GM08714 (cell line): ENCODE data around the gene PDE9A.

Experiments used
- H3K4me3 ChIP-seq: fragments of 200-500 bp; sonication (Bioruptor generic); 2 replicates; pipeline ENCODE4 v1.5.1; 2014; ENCODE audit warnings: mild to moderate bottlenecking, low read length, inconsistent platforms
- ZNF274 ChIP-seq: IDR thresholded peaks from 2 replicates; pipeline ENCODE4 v1.6.1; 2012; ENCODE audit warnings: mild to moderate bottlenecking, low read depth, low read length

PDE9A gene

DNA sequence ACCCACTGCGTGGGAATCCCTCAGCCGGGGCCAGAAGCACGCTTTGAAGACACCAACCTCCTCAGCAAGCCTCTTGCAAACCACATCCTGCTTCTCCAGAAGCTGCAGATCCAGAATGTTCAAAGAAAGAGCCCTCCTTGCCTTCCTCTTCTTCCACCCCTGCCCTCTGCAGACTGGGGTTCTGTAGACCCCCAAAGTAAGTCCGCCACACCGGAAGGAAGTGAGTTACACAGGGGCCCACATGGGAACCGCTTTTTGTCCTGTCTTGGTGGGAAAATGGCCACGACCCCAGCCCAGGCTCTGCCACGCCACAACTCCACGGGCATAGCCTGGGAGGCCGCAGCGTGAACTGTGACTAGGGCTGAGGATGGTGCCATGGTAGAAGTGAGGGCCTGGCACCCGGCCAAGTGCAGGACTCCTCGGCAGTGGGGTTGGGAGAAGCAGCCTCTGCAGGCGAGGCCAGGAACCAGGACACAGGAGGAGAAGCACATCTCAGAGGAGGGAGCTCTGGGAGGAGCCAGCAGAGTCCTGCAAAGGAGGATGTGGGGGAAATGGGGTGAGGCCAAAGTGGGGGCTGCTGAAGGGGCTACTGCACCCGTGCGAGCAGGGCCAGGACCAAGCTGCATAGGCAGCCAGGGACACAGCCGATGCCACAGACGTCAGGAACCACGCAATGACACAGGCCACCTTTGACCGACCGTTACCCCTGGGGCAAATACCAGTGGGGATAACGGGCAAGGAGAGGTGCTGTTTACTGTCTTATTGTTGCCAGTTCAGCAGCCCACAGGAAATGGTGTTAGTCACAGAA, 30.9 kb downstream of the PDE9A start:
- no peak for TF ChIP-seq ZNF274
- no peak overlapping the region for H3K4me3 ChIP-seq

- TF ChIP-seq ZNF274: no peak
- H3K4me3 ChIP-seq: no peak overlapping the region; the same call in 1 of the 2 replicates
Observed at GRCh38 chr21:42685036-42685435, 31.6 kb downstream of the PDE9A start.

- no peak for TF ChIP-seq ZNF274
- no peak overlapping the region for H3K4me3 ChIP-seq
Observed at GRCh38 chr21:42685954-42686500, 32.6 kb downstream of the PDE9A start.

DNA sequence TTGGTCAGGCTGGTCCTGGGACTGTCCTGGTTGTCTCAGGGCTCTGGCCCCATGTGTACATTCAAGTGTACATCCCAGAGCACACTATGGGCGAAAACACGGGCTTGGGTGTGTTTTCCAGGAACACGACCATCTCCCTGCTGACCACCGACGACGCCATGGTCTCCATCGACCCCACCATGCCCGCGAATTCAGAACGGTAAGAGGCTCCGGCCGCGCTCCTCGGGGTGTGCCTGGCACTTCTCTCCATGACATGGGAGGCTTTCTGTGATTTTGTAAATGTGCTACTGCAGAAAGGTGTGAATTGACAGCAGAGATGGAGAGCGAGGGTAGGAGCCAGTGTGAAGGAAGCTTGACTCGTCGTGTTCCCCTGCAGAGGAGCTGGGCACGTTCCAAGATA, 34.4 kb downstream of the PDE9A start:
- no peak for TF ChIP-seq ZNF274
- no peak overlapping the region for H3K4me3 ChIP-seq

DNA sequence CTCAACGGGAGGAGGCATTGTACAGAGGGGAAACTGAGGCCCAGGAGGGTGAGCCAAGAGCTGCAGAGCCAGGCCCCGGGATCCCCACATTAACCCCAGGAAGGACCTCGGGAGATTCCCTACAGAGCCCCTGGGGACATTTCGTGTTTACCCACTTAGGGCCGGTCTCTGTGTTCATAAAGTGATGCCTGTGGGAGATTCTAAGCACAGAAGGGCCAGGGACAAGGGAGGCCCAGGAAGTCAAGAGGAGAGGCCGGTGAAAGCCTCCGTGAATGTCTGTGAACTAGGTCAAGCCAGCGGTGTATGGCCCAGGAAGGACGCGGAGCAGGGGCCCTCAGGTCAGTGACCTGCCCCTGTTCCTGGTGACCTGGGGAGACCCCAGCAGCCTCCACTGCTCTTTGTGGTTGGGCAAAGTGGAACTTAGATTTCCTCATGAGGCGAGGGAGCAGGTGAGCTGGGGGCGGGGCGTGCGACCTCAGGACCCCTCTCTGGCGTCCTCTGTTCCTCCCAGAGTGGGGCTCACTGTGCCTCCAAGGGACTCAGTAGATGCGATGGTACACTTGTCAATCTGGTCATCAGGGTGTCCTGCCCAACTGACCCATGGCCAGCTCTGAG, 34.9 kb downstream of the PDE9A start:
- no peak overlapping the region for H3K4me3 ChIP-seq
- TF ChIP-seq ZNF274: no peak

- no peak for TF ChIP-seq ZNF274
- H3K4me3 ChIP-seq: no peak overlapping the region
Observed at GRCh38 chr21:42688841-42689371, 35.5 kb downstream of the PDE9A start.

DNA sequence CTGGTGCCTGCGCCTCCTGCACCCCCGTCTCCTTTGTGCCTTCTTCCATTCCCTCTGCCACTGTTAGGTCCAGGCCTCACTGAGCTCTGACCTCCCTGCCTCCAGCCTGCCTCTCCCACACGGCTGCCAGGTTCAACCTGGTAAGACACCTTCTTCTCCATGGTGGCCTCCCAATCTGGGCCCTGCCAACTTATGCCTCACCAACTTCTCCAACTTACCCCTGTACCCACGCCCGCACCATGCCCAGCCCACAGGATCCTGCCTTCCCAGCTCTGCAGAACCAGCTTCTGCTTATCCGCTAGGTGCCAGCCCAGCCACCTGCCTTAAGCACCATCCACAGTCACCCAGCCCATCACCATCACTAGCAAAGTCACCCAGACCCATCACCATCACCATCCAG, 37.2 kb downstream of the PDE9A start:
- TF ChIP-seq ZNF274: no peak
- H3K4me3 ChIP-seq: no peak overlapping the region

- TF ChIP-seq ZNF274: no peak
- H3K4me3 ChIP-seq: no peak overlapping the region
Observed at GRCh38 chr21:42691901-42692559, 38.6 kb downstream of the PDE9A start.

- no peak for TF ChIP-seq ZNF274
- H3K4me3 ChIP-seq: no peak overlapping the region
Observed at GRCh38 chr21:42692688-42693087, 39.3 kb downstream of the PDE9A start.

GRCh38 chr21:42694751-42695696, 41.6 kb downstream of the PDE9A start:
- no peak for TF ChIP-seq ZNF274
- no peak overlapping the region for H3K4me3 ChIP-seq

GRCh38 chr21:42695697-42696380, 42.4 kb downstream of the PDE9A start:
- no peak for TF ChIP-seq ZNF274
- H3K4me3 ChIP-seq: no peak overlapping the region

DNA sequence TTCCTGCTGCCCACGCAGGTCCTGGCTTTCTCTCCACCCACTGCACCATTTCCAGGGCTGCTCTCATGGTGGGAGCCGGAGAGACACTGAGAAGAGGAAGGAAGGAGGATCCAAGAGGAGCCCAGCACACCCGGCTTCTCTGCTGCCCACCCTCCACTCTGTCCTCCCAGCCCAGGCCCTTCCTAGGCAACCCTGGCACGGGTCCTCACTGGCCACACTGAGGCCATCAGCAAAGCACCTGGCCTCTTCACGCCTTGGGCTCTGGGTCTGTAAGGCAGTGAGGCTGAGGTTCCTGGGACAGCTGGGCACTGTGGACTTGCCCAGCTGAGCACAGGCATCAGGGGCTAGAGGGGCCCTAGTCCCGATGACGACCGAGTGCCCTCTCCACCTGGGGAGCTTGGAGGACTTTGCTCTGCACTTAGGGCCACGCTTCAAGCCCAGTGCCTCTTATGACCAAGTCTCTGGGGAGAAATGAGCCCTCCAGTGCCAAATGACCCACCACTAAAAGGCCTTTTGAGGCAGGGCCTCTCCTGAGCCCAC, 43.1 kb downstream of the PDE9A start:
- no peak for TF ChIP-seq ZNF274
- H3K4me3 ChIP-seq: no peak overlapping the region

GRCh38 chr21:42698733-42699132, 45.3 kb downstream of the PDE9A start:
- TF ChIP-seq ZNF274: no peak

GRCh38 chr21:42699196-42699595, 45.8 kb downstream of the PDE9A start:
- TF ChIP-seq ZNF274: no peak

More at GRCh38 chr21:42698733-42699132, 45.3 kb downstream of the PDE9A start:
- H3K4me3 ChIP-seq: no peak overlapping the region

More at GRCh38 chr21:42699196-42699595, 45.8 kb downstream of the PDE9A start:
- no peak overlapping the region for H3K4me3 ChIP-seq
